ENCODE data around the gene NANOS3. TPM values are rescaled to one million over a fixed set of nuclear protein-coding genes. Genes with fewer than 3 reads are reported as not detected.
"Not testable (repeated sequence)": the region's sequence is repeated elsewhere in the genome, so short reads cannot be mapped to it uniquely, and the experiment has no call there.

NANOS3 gene
- total RNA-seq, 4 donors from 2014 or later: not detected

DNA sequence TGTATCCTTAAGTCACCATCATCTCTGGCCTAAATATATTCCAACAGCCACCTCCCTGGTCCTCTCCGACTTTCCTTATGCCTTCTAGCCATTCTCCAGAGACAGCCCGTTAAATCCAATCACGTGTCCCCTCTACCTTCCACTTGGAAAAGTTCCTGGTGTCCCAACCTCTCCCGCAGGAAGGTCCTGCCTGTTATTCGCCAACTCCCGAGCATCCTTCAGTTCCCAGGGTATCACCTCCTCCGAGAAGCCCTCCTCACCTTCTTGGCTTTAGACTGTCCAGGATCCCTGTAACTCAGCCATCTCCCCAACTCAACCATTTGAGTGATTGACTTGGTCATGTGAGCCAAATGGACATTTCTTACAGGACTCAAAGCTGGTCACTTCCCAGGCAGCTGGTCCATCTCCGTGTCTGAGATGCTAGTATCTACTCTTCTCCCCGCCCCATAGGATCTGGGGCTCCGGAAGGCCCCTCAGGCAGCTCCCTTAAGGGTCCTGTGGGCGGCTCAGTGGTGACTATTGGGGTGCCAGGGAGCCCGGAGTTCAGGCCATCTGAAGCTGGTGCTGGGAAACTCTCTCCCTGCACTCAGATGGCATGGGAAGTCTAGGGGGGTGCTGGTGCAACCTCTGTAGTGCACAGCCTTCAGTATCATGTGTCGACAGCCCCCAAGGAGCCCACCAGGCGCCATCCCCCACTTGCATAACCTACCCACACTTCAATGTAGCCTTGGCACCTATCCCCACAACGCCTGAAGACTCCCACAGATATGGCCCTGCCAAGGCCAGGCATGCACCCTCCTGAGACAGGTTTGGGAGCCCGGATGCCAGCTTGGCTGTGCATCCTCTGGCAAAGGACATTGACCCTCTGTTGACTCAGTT is 27.9 kb upstream of the NANOS3 start:
- Histone ChIP-seq H3K4me1 (peaks cover 38 to 63% (median 50%) of the 10 kb centered on the region in 4 donors), H3K4me3 (no peak overlapping the region), H3K36me3 (no peaks in the 10 kb centered on the region), H3K27ac (peak overlapping the region; percentile 99 to 100 (median 100)), H3K9me3 (no peaks in the 10 kb centered on the region), H3K27me3 (no peaks in the 10 kb centered on the region)
- in situ Hi-C loops (cut with MboI; ENCODE audit: low pct_ligation_motif_present in 1 of 4, low pct_unique_long_range_greater_than_20kb in 1 of 4, low sequenced_read_pairs in 3 of 4): no loop called here
- no peak for DNase-seq
- WGBS, 2 donors (ENCODE audit: low coverage in 1 of 2): 63 to 68% methylated on average over 3 to 14 of the region's 16 CpGs
- no peak for TF ChIP-seq POLR2AphosphoS5 (IDR thresholded peaks at IDR 0.05)
- intact Hi-C loops (cut with DNase I; ENCODE audit: low total_unique reads): loop anchor here (5.0 kb wide), 1 partner anchor 57 kb away; no protein-coding TSS in a partner anchor

DNA sequence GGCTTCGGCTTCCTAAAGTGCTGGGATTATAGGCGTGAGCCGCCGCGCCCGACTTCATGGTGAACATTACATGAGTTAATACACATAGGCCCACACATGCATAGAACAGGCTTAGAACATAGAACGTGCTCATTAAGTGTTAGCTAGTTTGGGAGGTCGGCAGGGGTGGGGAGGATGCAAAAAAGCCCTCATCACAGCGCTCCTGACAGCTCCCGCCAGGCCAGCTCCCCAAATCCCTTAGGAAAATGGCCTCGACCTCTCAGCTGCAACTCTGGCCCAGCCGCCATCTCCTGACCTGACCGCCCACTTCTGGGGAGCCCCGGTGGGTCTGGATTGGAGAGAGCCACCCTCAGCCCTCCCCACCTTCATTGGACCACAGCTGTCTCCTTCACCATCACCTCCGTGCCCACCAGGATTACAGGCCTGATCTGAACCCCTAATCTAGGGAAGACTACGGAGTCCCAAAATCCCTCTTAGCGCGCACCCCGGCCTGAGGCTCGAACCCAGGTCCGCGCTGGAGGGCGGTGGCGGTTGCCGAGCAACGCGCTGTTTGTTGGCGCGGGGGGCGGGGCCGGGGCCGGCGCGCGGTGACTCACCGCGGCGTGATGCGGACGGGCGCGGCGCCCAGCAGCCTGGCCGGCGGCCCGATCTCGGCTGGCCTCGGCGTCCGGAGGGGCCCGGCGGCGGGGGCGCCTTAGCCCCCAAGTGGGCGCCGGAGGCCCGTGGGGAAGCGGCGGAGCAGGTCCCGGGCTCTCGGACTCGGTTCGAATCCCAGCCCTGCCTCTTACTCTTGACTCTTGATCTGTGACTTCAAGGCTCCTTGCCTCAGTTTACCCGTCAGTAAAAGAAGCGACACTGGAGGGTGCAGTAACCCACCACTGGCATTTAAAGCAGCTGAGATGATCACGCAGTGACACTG is 26.7 kb upstream of the NANOS3 start:
- Histone ChIP-seq H3K36me3 (no peaks in the 10 kb centered on the region), H3K4me3 (peak overlapping the region in 3 of 4 donors; percentile 32 to 49 (median 35)), H3K27ac (peak overlapping the region; percentile 99 to 100 (median 100)), H3K27me3 (no peaks in the 10 kb centered on the region), H3K4me1 (peaks cover 38 to 67% (median 50%) of the 10 kb centered on the region in 4 donors), H3K9me3 (no peaks in the 10 kb centered on the region)
- peak; percentile 86 for DNase-seq
- TF ChIP-seq POLR2A (IDR thresholded peaks at IDR 0.05) (peak; percentile 64), EP300 (IDR thresholded peaks at IDR 0.05; ENCODE audit: low read depth) (peak; percentile 40), POLR2AphosphoS5 (IDR thresholded peaks at IDR 0.05) (peak in 2 of 3 donors; percentile 18 to 66)
- TF ChIP-seq, protein P1, sequence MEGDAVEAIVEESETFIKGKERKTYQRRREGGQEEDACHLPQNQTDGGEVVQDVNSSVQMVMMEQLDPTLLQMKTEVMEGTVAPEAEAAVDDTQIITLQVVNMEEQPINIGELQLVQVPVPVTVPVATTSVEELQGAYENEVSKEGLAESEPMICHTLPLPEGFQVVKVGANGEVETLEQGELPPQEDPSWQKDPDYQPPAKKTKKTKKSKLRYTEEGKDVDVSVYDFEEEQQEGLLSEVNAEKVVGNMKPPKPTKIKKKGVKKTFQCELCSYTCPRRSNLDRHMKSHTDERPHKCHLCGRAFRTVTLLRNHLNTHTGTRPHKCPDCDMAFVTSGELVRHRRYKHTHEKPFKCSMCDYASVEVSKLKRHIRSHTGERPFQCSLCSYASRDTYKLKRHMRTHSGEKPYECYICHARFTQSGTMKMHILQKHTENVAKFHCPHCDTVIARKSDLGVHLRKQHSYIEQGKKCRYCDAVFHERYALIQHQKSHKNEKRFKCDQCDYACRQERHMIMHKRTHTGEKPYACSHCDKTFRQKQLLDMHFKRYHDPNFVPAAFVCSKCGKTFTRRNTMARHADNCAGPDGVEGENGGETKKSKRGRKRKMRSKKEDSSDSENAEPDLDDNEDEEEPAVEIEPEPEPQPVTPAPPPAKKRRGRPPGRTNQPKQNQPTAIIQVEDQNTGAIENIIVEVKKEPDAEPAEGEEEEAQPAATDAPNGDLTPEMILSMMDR (IDR thresholded peaks at IDR 0.05): no peak
- intact Hi-C loops (cut with DNase I; ENCODE audit: low total_unique reads): loop anchor here (5.0 kb wide), 1 partner anchor 58 kb away; no protein-coding TSS in a partner anchor
- in situ Hi-C loops (cut with MboI; ENCODE audit: low pct_ligation_motif_present in 1 of 4, low pct_unique_long_range_greater_than_20kb in 1 of 4, low sequenced_read_pairs in 3 of 4): loop anchor here in 3 of 4 donors (25.0 kb wide), 3 partner anchors 88 to 263 kb away; partner anchors contain the start of genes C19orf53 (in 1 of the 3) and MRI1 (in 1 of the 3)
- 25 to 44% methylated on average over 5 to 36 of the region's 66 CpGs for WGBS, 2 donors (ENCODE audit: low coverage in 1 of 2)

DNA sequence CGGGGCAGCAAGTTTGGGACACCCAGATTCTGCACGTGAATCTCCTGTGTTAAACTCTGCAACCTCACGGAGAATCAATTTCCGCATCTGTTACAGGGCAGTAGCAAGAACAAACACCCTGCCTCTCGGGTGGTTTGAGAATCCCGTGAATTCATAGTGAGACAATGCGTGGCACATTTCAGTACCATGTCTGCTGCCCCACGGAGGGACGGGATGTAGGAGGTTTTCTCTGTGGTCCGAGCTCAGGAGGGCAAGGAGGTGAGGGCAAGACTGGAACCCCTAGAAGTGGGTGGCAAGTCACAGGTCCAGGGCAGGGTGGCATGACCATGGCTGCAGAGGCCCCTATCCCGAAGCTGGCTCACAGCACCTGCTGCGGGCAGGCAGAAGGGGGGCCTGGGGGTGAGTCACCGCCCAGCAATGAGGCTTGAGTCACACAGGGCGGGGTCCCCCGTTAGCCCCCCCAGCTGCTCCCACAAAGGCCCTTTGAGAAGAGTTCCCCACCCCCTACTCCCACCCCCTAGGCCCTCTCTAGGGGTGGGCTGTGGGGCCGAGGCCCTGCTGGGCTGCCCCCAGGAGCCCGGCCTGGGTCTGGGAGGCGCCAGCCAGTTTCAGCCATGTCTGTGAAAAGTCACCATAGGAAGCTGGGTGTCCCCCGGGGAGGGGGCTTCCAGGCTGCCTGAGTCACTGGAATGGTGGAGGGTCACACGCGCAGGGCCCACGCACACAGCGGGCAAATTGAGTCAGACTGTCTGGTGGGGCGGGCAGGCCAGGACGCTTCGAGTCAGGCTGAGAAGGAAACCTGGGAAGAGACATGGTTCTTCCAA is 25.8 kb upstream of the NANOS3 start:
- no peaks in the 10 kb centered on the region for H3K9me3 ChIP-seq
- peak overlapping the region in 3 of 4 donors; percentile 32 to 49 (median 35) for H3K4me3 ChIP-seq
- H3K27me3 ChIP-seq: no peaks in the 10 kb centered on the region
- TF ChIP-seq, protein P1 (IDR thresholded peaks at IDR 0.05): no peak
- TF ChIP-seq POLR2A (IDR thresholded peaks at IDR 0.05) (peak; percentile 40), EP300 (IDR thresholded peaks at IDR 0.05; ENCODE audit: low read depth) (peak; percentile 83), POLR2AphosphoS5 (IDR thresholded peaks at IDR 0.05) (peak; percentile 78 to 89 (median 82))
- WGBS, 2 donors (ENCODE audit: low coverage in 1 of 2): 0 to 31% methylated on average over 2 to 25 of the region's 26 CpGs
- in situ Hi-C loops (cut with MboI; ENCODE audit: low pct_ligation_motif_present in 1 of 4, low pct_unique_long_range_greater_than_20kb in 1 of 4, low sequenced_read_pairs in 3 of 4): loop anchor here in 3 of 4 donors (25.0 kb wide), 3 partner anchors 89 to 264 kb away; partner anchors contain the start of genes C19orf53 (in 1 of the 3) and MRI1 (in 1 of the 3)
- peak overlapping the region; percentile 99 to 100 (median 100) for H3K27ac ChIP-seq
- no peaks in the 10 kb centered on the region for H3K36me3 ChIP-seq
- peak; percentile 86 for DNase-seq
- intact Hi-C loops (cut with DNase I; ENCODE audit: low total_unique reads): no loop called here
- peaks cover 38 to 71% (median 49%) of the 10 kb centered on the region in 4 donors for H3K4me1 ChIP-seq

- not testable (repeated sequence) for H3K4me3 ChIP-seq, DNase-seq
- whole genome bisulfite sequencing, 2 donors (ENCODE audit: low coverage in 1 of 2): 79 to 80% methylated on average over 5 of the region's 5 CpGs
Measured at GRCh38 chr19:13851734-13852114, 25.2 kb upstream of the NANOS3 start.

DNA sequence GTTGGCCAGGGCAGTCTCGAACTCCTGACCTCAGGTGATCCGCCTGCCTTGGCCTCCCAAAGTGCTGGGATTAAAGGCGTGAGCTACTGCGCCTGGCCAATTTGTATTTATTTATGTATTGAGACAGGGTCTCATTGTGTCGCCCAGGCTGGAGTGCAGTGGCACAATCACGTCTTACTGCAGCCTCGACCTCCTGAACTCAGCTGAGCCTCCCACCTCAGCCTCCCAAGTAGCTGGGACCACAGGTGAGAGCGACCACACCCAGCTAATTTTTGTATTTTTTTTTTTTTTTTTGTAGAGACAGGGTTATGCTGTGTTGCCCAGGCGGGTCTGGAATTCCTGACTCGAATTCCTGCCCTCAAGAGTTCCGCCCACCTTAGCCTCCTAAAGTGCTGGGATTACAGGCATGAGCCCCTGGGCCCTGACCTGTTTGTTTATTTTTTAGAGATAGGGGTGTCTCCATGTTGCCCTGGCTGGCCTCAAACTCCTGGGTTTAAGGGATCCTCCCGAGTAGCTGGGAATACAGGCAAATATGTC is 24.7 kb upstream of the NANOS3 start:
- H3K4me3 ChIP-seq; H3K27me3 ChIP-seq; H3K36me3 ChIP-seq; intact Hi-C loops (cut with DNase I; ENCODE audit: low total_unique reads); DNase-seq; H3K9me3 ChIP-seq: not testable (repeated sequence)
- H3K27ac ChIP-seq: peak overlapping the region; percentile 99 to 100 (median 100)
- in situ Hi-C loops (cut with MboI; ENCODE audit: low pct_ligation_motif_present in 1 of 4, low pct_unique_long_range_greater_than_20kb in 1 of 4, low sequenced_read_pairs in 3 of 4): loop anchor here in 3 of 4 donors (25.0 kb wide), 3 partner anchors 90 to 265 kb away; partner anchors contain the start of genes C19orf53 (in 1 of the 3) and MRI1 (in 1 of the 3)
- WGBS, 2 donors (ENCODE audit: low coverage in 1 of 2): 71 to 83% methylated on average over 6 to 12 of the region's 12 CpGs
- H3K4me1 ChIP-seq: peaks cover 27 to 60% (median 39%) of the 10 kb centered on the region in 4 donors

More at GRCh38 chr19:13851734-13852114, 25.2 kb upstream of the NANOS3 start:
- H3K27me3 ChIP-seq; intact Hi-C loops (cut with DNase I; ENCODE audit: low total_unique reads); H3K9me3 ChIP-seq; H3K36me3 ChIP-seq: not testable (repeated sequence)
- Histone ChIP-seq H3K4me1 (peaks cover 32 to 65% (median 43%) of the 10 kb centered on the region in 4 donors), H3K27ac (peak overlapping the region; percentile 99 to 100 (median 100))
- in situ Hi-C loops (cut with MboI; ENCODE audit: low pct_ligation_motif_present in 1 of 4, low pct_unique_long_range_greater_than_20kb in 1 of 4, low sequenced_read_pairs in 3 of 4): loop anchor here in 3 of 4 donors (25.0 kb wide), 3 partner anchors 89 to 264 kb away; partner anchors contain the start of genes C19orf53 (in 1 of the 3) and MRI1 (in 1 of the 3)

Data from transverse colon (tissue), 4 donors.